Measurements from ENCODE around the gene FEV. TPM values are rescaled to one million over a fixed set of nuclear protein-coding genes. Genes with fewer than 3 reads are reported as not detected.

The FEV gene
- polyA plus RNA-seq, 1 donor, result 11.9 TPM

- H3K27ac ChIP-seq (ENCODE audit: low read length), result no peak overlapping the region
- no peaks in the 10 kb centered on the region for H3K36me3 ChIP-seq (ENCODE audit: control insufficient read depth, insufficient read depth, low read length)
- DNase-seq, result peak; percentile 78 to 82
- H3K27me3 ChIP-seq (ENCODE audit: control insufficient read depth, insufficient read depth, low read length), result peaks cover 77% of the 10 kb centered on the region
- H3K9me3 ChIP-seq (ENCODE audit: control insufficient read depth, low read depth, low read length), result peaks cover 8% of the 10 kb centered on the region
- peaks cover 17% of the 10 kb centered on the region for H3K4me1 ChIP-seq (ENCODE audit: control insufficient read depth, insufficient read depth, low read length)
- WGBS (ENCODE audit: insufficient coverage, low lambda C conversion rate), result 3% methylated on average over 5 of the region's 39 CpGs
- H3K4me3 ChIP-seq (ENCODE audit: low read length), result peak overlapping the region; percentile 4
Measured at GRCh38 chr2:218979846-218980734, 4.9 kb downstream of the FEV start.

- Histone ChIP-seq H3K27ac (ENCODE audit: low read length) (no peak overlapping the region), H3K27me3 (ENCODE audit: control insufficient read depth, insufficient read depth, low read length) (peaks cover 55% of the 10 kb centered on the region)
- no CpG with 5 or more reads among the region's 4 CpGs for WGBS (ENCODE audit: insufficient coverage, low lambda C conversion rate)
Measured at GRCh38 chr2:218975060-218975777, 9.8 kb downstream of the FEV start.

GRCh38 chr2:218970894-218971293, 14.1 kb downstream of the FEV start:
- Histone ChIP-seq H3K27ac (ENCODE audit: low read length) (no peak overlapping the region), H3K27me3 (ENCODE audit: control insufficient read depth, insufficient read depth, low read length) (peaks cover 36% of the 10 kb centered on the region), H3K4me3 (ENCODE audit: low read length) (no peak overlapping the region), H3K9me3 (ENCODE audit: control insufficient read depth, low read depth, low read length) (no peaks in the 10 kb centered on the region), H3K36me3 (ENCODE audit: control insufficient read depth, insufficient read depth, low read length) (no peaks in the 10 kb centered on the region), H3K4me1 (ENCODE audit: control insufficient read depth, insufficient read depth, low read length) (peaks cover 4% of the 10 kb centered on the region)
- peak in 1 of 2 donors; percentile 77 for DNase-seq
- no CpG with 5 or more reads among the region's 1 CpG for WGBS (ENCODE audit: insufficient coverage, low lambda C conversion rate)

More at GRCh38 chr2:218975060-218975777, 9.8 kb downstream of the FEV start:
- no peaks in the 10 kb centered on the region for H3K9me3 ChIP-seq (ENCODE audit: control insufficient read depth, low read depth, low read length)
- no peaks in the 10 kb centered on the region for H3K36me3 ChIP-seq (ENCODE audit: control insufficient read depth, insufficient read depth, low read length)
- no peak overlapping the region for H3K4me3 ChIP-seq (ENCODE audit: low read length)
- peak; percentile 57 to 86 for DNase-seq
- peaks cover 7% of the 10 kb centered on the region for H3K4me1 ChIP-seq (ENCODE audit: control insufficient read depth, insufficient read depth, low read length)

- no peak overlapping the region for H3K4me3 ChIP-seq (ENCODE audit: low read length)
- no peak for DNase-seq
- no peaks in the 10 kb centered on the region for H3K4me1 ChIP-seq (ENCODE audit: control insufficient read depth, insufficient read depth, low read length)
- H3K27ac ChIP-seq (ENCODE audit: low read length), result no peak overlapping the region
- peaks cover 67% of the 10 kb centered on the region for H3K27me3 ChIP-seq (ENCODE audit: control insufficient read depth, insufficient read depth, low read length)
- no CpG with 5 or more reads among the region's 5 CpGs for WGBS (ENCODE audit: insufficient coverage, low lambda C conversion rate)
- peaks cover 7% of the 10 kb centered on the region for H3K9me3 ChIP-seq (ENCODE audit: control insufficient read depth, low read depth, low read length)
- no peaks in the 10 kb centered on the region for H3K36me3 ChIP-seq (ENCODE audit: control insufficient read depth, insufficient read depth, low read length)
Measured at GRCh38 chr2:218964041-218964771, 20.8 kb downstream of the FEV start.

- WGBS (ENCODE audit: insufficient coverage, low lambda C conversion rate), result 13% methylated on average over 1 of the region's 5 CpGs
- Histone ChIP-seq H3K9me3 (ENCODE audit: control insufficient read depth, low read depth, low read length) (peaks cover 7% of the 10 kb centered on the region), H3K27ac (ENCODE audit: low read length) (no peak overlapping the region), H3K36me3 (ENCODE audit: control insufficient read depth, insufficient read depth, low read length) (no peaks in the 10 kb centered on the region), H3K4me1 (ENCODE audit: control insufficient read depth, insufficient read depth, low read length) (no peaks in the 10 kb centered on the region), H3K4me3 (ENCODE audit: low read length) (no peak overlapping the region), H3K27me3 (ENCODE audit: control insufficient read depth, insufficient read depth, low read length) (peaks cover 73% of the 10 kb centered on the region)
- DNase-seq, result no peak
Measured at GRCh38 chr2:218963601-218964000, 21.4 kb downstream of the FEV start.

- no CpG with 5 or more reads among the region's 42 CpGs for WGBS (ENCODE audit: insufficient coverage, low lambda C conversion rate)
- peaks cover 76% of the 10 kb centered on the region for H3K27me3 ChIP-seq (ENCODE audit: control insufficient read depth, insufficient read depth, low read length)
Measured at GRCh38 chr2:218962859-218963492, 22.0 kb downstream of the FEV start.

GRCh38 chr2:218961651-218962570, 23.1 kb downstream of the FEV start:
- peak overlapping the region; percentile 48 for H3K27ac ChIP-seq (ENCODE audit: low read length)
- H3K36me3 ChIP-seq (ENCODE audit: control insufficient read depth, insufficient read depth, low read length), result no peaks in the 10 kb centered on the region
- peaks cover 7% of the 10 kb centered on the region for H3K9me3 ChIP-seq (ENCODE audit: control insufficient read depth, low read depth, low read length)
- H3K27me3 ChIP-seq (ENCODE audit: control insufficient read depth, insufficient read depth, low read length), result peaks cover 83% of the 10 kb centered on the region
- WGBS (ENCODE audit: insufficient coverage, low lambda C conversion rate), result no CpG with 5 or more reads among the region's 34 CpGs
- no peak for DNase-seq
- no peak overlapping the region for H3K4me3 ChIP-seq (ENCODE audit: low read length)
- no peaks in the 10 kb centered on the region for H3K4me1 ChIP-seq (ENCODE audit: control insufficient read depth, insufficient read depth, low read length)

More at GRCh38 chr2:218962859-218963492, 22.0 kb downstream of the FEV start:
- Histone ChIP-seq H3K9me3 (ENCODE audit: control insufficient read depth, low read depth, low read length) (peaks cover 7% of the 10 kb centered on the region), H3K36me3 (ENCODE audit: control insufficient read depth, insufficient read depth, low read length) (no peaks in the 10 kb centered on the region), H3K27ac (ENCODE audit: low read length) (peak overlapping the region; percentile 48), H3K4me1 (ENCODE audit: control insufficient read depth, insufficient read depth, low read length) (no peaks in the 10 kb centered on the region), H3K4me3 (ENCODE audit: low read length) (peak overlapping the region; percentile 0)
- peak; percentile 31 to 54 for DNase-seq

- DNase-seq, result no peak
- 16% methylated on average over 3 of the region's 4 CpGs for WGBS (ENCODE audit: insufficient coverage, low lambda C conversion rate)
- Histone ChIP-seq H3K27me3 (ENCODE audit: control insufficient read depth, insufficient read depth, low read length) (peaks cover 83% of the 10 kb centered on the region), H3K4me1 (ENCODE audit: control insufficient read depth, insufficient read depth, low read length) (no peaks in the 10 kb centered on the region), H3K4me3 (ENCODE audit: low read length) (no peak overlapping the region), H3K9me3 (ENCODE audit: control insufficient read depth, low read depth, low read length) (peaks cover 7% of the 10 kb centered on the region), H3K36me3 (ENCODE audit: control insufficient read depth, insufficient read depth, low read length) (no peaks in the 10 kb centered on the region), H3K27ac (ENCODE audit: low read length) (no peak overlapping the region)
Measured at GRCh38 chr2:218961229-218961628, 23.8 kb downstream of the FEV start.

Data from large intestine (tissue), 3 donors.